GM13976 (cell line): Measurements from ENCODE around the gene SYNE3.

Experiments used
- DNase-seq: peaks from one replicate; pipeline ENCODE4 v3.0.0; 2012; ENCODE audit warnings: low spot score
- CTCF ChIP-seq: IDR thresholded peaks from 2 replicates; pipeline ENCODE4 v1.5.1; 2012; ENCODE audit warnings: borderline replicate concordance, mild to moderate bottlenecking; ENCODE audit not compliant: insufficient read depth; ENCODE audit errors: extremely low read depth, missing control alignments, control extremely low read depth
- in situ Hi-C: fragments of 300-500 bp; cut with MboI; formaldehyde crosslinking; loops from one replicate; pipeline ENCODE4 v1.12.0; 2022; ENCODE audit warnings: low sequenced_read_pairs, mixed read lengths, inconsistent platforms; ENCODE audit not compliant: unreplicated experiment

SYNE3 gene

GRCh38 chr14:95500201-95500681 is 16.2 kb downstream of the SYNE3 start:
- in situ Hi-C loops: no loop called here

GRCh38 chr14:95499354-95499750 is 17.1 kb downstream of the SYNE3 start:
- no peak for DNase-seq
- TF ChIP-seq CTCF: no peak

More at GRCh38 chr14:95500201-95500681, 16.2 kb downstream of the SYNE3 start:
- no peak for DNase-seq
- TF ChIP-seq CTCF: no peak

GRCh38 chr14:95498622-95499353 is 17.7 kb downstream of the SYNE3 start:
- in situ Hi-C loops: no loop called here
- DNase-seq: no peak

More at GRCh38 chr14:95499354-95499750, 17.1 kb downstream of the SYNE3 start:
- in situ Hi-C loops: no loop called here

GRCh38 chr14:95497561-95498011 is 18.9 kb downstream of the SYNE3 start:
- TF ChIP-seq CTCF: no peak
- DNase-seq: no peak
- in situ Hi-C loops: no loop called here

More at GRCh38 chr14:95498622-95499353, 17.7 kb downstream of the SYNE3 start:
- no peak for TF ChIP-seq CTCF

- no peak for DNase-seq
- TF ChIP-seq CTCF: no peak
- in situ Hi-C loops: no loop called here
These were observed 19.7 kb downstream of the SYNE3 start for GRCh38 chr14:95496690-95497259.

- no peak for DNase-seq
- in situ Hi-C loops: no loop called here
- TF ChIP-seq CTCF: no peak
These were observed 20.3 kb downstream of the SYNE3 start for GRCh38 chr14:95496111-95496681.
